HG03175 (cell line): ENCODE results near the gene CFLAR.
A peak's percentile ranks its signal among the peaks of the same experiment; 100 is the strongest.
"Not testable (repeated sequence)": the region's sequence is repeated elsewhere in the genome, so short reads cannot be mapped to it uniquely, and the experiment has no call there.

ENCODE experiments used
- ATAC-seq: cut with Tn5 transposase; IDR thresholded peaks from one replicate; pipeline ENCODE4 v1.9.1; 2021; ENCODE audit warnings: mild to moderate bottlenecking, moderate library complexity; ENCODE audit not compliant: unreplicated experiment

CFLAR gene

DNA sequence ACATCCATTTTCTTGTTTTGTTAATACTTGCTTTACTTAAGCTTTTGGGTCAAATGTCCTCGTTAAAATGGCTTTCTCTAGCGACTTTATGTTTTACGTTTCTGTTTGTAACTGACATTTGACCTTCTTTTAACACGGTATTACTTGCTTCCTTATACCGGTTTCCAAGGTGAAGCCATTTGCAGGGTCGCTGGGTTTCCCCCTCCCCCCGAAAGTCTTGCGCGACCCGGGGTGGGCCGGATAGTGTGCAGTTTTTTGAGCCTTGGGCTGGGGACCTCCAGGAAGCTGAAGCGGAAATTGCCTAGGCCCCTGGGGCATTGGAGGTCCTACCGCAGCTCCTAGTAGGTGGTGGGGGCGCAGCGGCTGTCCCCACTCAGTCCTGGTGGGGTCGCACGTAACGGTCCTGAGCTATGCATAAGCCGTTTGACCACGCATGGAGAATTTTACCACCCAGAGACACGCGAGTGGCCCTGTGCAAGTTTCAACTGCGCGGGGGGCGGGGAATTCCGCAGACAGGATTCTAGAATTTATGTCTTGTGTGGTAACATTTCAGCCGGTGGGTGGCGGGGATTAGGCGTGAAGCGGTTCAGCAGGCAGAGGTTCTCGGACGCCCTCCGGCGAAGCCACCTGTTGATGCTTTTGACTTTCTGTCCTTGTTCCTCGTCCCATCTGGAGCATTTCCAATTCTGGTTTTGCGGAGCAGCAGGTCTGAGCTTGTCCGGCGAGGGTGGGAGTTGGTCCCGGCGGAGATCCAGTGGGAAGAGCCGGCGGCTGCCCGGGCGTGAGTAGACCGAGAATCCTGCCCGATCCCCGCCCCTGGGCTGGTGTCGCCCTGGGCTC lies 2.4 kb downstream of the CFLAR start:
- ATAC-seq, result peak; percentile 37

- ATAC-seq, result no peak
Measured at GRCh38 chr2:201118961-201119854, 3.2 kb downstream of the CFLAR start.

GRCh38 chr2:201122276-201122675 lies 6.3 kb downstream of the CFLAR start:
- ATAC-seq, result no peak

GRCh38 chr2:201126308-201127151 lies 10.6 kb downstream of the CFLAR start:
- ATAC-seq, result no peak

DNA sequence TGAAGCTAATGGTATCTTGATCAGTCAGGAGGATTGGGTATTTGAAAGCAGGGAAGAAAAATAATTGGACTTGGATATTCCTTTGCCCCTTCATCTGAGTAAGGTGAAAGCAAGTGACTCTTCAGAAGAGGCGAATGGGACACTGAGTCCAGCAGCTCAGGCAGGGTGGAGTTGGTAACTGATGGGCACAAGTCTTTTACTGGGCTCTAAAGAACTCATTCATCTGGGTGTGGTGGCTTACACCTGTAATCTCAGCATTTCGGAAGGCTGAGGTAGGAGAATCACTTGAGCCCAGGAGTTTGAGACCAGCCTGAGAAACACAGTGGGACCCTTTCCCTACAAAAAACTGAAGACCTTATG lies 11.2 kb downstream of the CFLAR start:
- no peak for ATAC-seq

DNA sequence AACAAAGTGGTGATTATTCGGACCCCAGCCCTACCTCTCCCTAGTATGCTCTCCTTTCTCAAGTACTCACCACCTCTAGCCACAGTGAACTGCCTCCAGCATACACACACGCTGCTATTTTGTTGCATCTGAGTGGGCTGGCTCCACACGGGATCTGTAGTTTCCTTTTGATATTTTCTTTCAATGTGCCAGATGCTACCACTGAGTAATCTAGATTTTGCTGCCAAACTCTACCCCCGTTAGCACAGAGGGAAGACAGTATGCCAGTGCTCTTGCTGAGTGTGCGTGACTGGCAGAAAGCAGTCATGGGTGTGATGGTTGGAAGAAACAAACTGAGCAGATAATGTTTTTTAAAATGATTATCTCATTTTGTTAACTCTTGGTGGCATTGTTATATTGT lies 11.6 kb downstream of the CFLAR start:
- ATAC-seq, result no peak

- ATAC-seq, result no peak
Measured at GRCh38 chr2:201128033-201128432, 12.1 kb downstream of the CFLAR start.

GRCh38 chr2:201128933-201129505 lies 13.1 kb downstream of the CFLAR start:
- no peak for ATAC-seq

GRCh38 chr2:201130524-201131186 lies 14.7 kb downstream of the CFLAR start:
- peak; percentile 48 for ATAC-seq

- peak; percentile 38 for ATAC-seq
Measured at GRCh38 chr2:201132518-201132917, 16.6 kb downstream of the CFLAR start.

GRCh38 chr2:201135386-201135785 lies 19.4 kb downstream of the CFLAR start:
- no peak for ATAC-seq

GRCh38 chr2:201136889-201137321 lies 20.9 kb downstream of the CFLAR start:
- no peak for ATAC-seq

DNA sequence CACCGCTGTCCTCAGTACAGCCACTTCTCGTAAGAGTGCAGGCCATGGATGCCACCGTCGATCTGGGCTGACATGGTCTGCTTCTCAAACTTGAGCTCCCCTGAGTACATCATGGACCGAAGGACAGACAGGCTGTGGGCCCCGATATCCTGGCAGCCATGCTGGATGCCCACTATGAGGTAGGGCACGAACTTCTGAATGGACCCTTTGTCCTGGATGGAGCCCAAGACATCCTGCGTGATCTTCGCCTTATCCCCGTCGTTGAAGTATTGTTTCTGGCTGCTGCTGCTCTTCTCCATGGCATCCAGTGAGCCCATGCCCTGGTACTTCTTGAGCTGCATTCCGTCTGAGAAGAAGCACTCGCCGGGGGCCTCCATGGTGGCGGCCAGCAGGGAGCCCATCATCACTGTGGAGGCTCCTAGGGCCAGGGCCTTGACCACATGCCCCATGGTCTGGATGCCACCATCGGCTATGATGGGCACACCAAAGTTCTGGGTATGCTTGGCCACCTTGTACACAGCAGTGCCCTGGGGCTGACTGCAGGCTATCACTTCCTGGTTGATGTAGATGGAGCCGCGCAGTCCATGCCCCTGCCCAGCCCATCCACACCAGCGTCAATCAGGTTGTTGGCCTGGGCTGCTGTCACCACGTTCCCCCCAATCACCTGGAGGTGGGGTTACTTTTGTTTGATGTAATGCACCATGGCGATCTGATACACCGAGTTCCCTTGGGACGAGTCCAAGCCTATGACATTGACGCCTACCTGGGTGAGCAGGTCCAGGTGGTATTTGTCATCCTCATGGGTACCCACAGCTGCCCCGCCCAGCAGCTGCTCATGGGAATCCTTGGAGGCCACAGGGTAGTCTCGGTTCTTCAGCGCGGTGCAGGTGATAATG lies 21.8 kb downstream of the CFLAR start:
- ATAC-seq, result no peak

GRCh38 chr2:201138401-201138970 lies 22.5 kb downstream of the CFLAR start:
- ATAC-seq, result no peak

DNA sequence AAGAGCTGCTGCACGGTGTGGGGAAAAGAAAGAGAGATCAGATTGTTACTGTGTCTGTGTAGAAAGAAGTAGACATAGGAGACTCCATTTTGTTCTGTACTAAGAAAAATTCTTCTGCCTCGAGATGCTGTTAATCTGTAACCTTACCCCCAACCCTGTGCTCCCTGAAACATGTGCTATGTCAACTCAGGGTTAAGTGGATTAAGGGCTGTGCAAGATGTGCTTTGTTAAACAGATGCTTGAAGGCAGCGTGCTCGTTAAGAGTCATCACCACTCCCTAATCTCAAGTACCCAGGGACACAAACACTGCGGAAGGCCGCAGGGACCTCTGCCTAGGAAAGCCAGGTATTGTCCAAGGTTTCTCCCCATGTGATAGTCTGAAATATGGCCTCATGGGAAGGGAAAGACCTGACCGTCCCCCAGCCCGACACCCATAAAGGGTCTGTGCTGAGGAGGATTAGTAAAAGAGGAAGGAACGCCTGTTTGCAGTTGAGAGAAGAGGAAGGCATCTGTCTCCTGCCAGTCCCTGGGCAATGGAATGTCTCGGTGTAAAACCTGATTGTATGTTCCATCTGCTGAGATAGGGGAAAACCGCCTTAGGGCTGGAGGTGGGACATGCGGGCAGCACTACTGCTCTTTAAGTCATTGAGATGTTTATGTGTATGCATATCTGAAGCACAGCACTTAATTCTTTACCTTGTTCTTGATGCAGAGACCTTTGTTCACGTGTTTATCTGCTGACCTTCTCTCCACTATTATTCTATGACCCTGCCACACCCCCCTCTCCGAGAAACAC lies 23.2 kb downstream of the CFLAR start:
- ATAC-seq, result not testable (repeated sequence)

GRCh38 chr2:201139836-201140604 lies 24.1 kb downstream of the CFLAR start:
- no peak for ATAC-seq
